HG03025 (cell line): ENCODE measurements around the gene MB.

Experiments
- ATAC-seq: cut with Tn5 transposase; IDR thresholded peaks from one replicate; pipeline ENCODE4 v1.9.1; 2021; ENCODE audit warnings: mild to moderate bottlenecking, moderate library complexity; ENCODE audit not compliant: unreplicated experiment, low FRiP score

The MB gene

DNA sequence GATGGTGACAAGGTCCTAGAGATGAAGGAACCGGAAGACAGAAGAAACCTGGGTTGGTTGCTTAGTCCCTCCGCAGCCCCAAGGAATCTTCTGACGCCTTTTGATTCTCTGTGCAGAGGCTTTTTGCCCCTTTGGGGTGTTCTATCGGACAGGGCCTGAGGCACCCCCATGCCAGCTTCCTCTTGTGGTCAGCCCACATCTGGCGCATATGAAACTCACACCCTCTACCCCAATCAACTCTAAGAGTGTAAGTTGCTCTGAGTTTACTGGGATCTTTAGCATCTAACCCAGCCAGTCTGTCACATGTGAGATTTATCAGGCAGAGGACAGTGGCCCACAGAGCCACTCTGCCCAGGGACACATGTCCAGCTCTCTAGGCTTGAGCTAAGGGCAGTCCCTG is 59.1 kb downstream of the MB start:
- no peak for ATAC-seq
